Suprapubic skin (tissue), 4 donors: ENCODE results near the gene RIOX2.

Experiments used
- CTCF ChIP-seq, 2 donors: fragments of 200-600 bp in 1 of 2; fragments of 450-650 bp in 1 of 2; sonication (generic) in 1 of 2; IDR thresholded peaks; one replicate each; pipeline ENCODE4 v1.5.1; 2016 to 2019; ENCODE audit warnings: antibody characterized with exemption in 2 of 2, mild to moderate bottlenecking in 1 of 2, moderate library complexity in 1 of 2
- EP300 ChIP-seq: sonication (generic); formaldehyde crosslinking; IDR thresholded peaks from one replicate; pipeline ENCODE4 v1.6.1; 2017; ENCODE audit warnings: antibody characterized with exemption
- POLR2A ChIP-seq, 2 donors: fragments of 450-650 bp; IDR thresholded peaks; one replicate each; pipeline ENCODE4 v1.6.1; 2017; ENCODE audit warnings: antibody characterized with exemption in 2 of 2, mild to moderate bottlenecking in 2 of 2, moderate library complexity in 2 of 2
- POLR2AphosphoS5 ChIP-seq, 3 donors: sonication (generic); formaldehyde crosslinking; IDR thresholded peaks; one replicate each; pipeline ENCODE4 v1.6.1; 2017; ENCODE audit warnings: antibody characterized with exemption in 3 of 3

GRCh38 chr3:97895216-97895615, 77.0 kb downstream of the RIOX2 start:
- TF ChIP-seq POLR2A (IDR thresholded peaks at IDR 0.05) (no peak), CTCF (IDR thresholded peaks at IDR 0.05) (no peak), EP300 (no peak), POLR2AphosphoS5 (IDR thresholded peaks at IDR 0.05) (no peak)
